HepG2 (cell line): Measurements from ENCODE around the gene POLL. TPM values are rescaled to one million over a fixed set of nuclear protein-coding genes. Genes with fewer than 3 reads are reported as not detected.

Experiments used
- ATAC-seq: fragments of 200-7000 bp; cut with Tn5 transposase; 3 replicates; pipeline ENCODE4 v1.9.1; 2020; ENCODE audit warnings: mild to moderate bottlenecking, moderate library complexity
- BruUV-seq: library from RNA; stranded (reverse); fragments of 400-500 nt; replicated peaks from 2 replicates; lab custom pipeline; 2021; lab: Mats Ljungman, UMichigan
- CTCF ChIA-PET: fragments of 300-600 bp; formaldehyde crosslinking; extraction: SDS; loops from one replicate; lab custom pipeline; 2021; ENCODE audit warnings: low total read pairs, inconsistent platforms, low intra/inter-chr PET ratio; lab: Yijun Ruan, JAX
- POLR2A ChIA-PET: fragments of 350-600 bp; sonication (Branson Sonifier 250); formaldehyde crosslinking; loops from one replicate; lab custom pipeline; 2020; ENCODE audit warnings: antibody characterized with exemption, inconsistent platforms; lab: Yijun Ruan, JAX
- DNase-seq: peaks from one replicate; pipeline ENCODE4 v3.0.0-alpha.2; 2015; ENCODE audit warnings: low spot score
- FAIRE-seq: peaks from 3 replicates; lab custom pipeline; 2011; peaks lifted over from hg19 to GRCh38; lab: Jason Lieb, UNC
- H2AFZ ChIP-seq: one replicate; pipeline ENCODE4 v1.6.1; 2011; ENCODE audit warnings: low read length, inconsistent platforms
- H3K27ac ChIP-seq: fragments of 300-600 bp; 3 replicates; pipeline ENCODE4 v1.8.0; 2011; ENCODE audit warnings: mixed run types, mild to moderate bottlenecking, mixed read lengths, low read length, inconsistent platforms; ENCODE audit not compliant: insufficient read depth; ENCODE audit errors: extremely low read length
- H3K27me3 ChIP-seq, 2 experiments: fragments of 200-600 bp in 1 of 2; 2 replicates in 1 of 2; 3 replicates in 1 of 2; pipeline versions ENCODE4 v1.6.0 to v1.8.0; 2011; ENCODE audit warnings: low read length in 2 of 2, mild to moderate bottlenecking in 2 of 2, moderate library complexity in 2 of 2, inconsistent platforms in 1 of 2; ENCODE audit not compliant: insufficient read depth in 2 of 2, control insufficient read depth in 1 of 2
- H3K36me3 ChIP-seq, 2 experiments: fragments of 200-600 bp in 1 of 2; replicated peaks in 1 of 2; 2 replicates in 1 of 2; 3 replicates in 1 of 2; pipeline versions ENCODE4 v1.5.1 to v1.8.0; 2011; ENCODE audit warnings: low read length in 2 of 2, inconsistent platforms in 1 of 2; ENCODE audit not compliant: insufficient read depth in 2 of 2, control insufficient read depth in 1 of 2
- H3K4me1 ChIP-seq: 2 replicates; pipeline ENCODE4 v1.5.1; 2012; ENCODE audit warnings: low read length, inconsistent platforms; ENCODE audit not compliant: insufficient read depth
- H3K4me2 ChIP-seq: 2 replicates; pipeline ENCODE4 v1.6.0; 2011; ENCODE audit warnings: low read depth, low read length, inconsistent platforms
- H3K4me3 ChIP-seq, 3 experiments: fragments of 200-600 bp in 1 of 3; sonication (generic), shearing (Covaris generic) in 1 of 3; replicated peaks in 1 of 3; 2 replicates each; pipeline ENCODE4 v1.5.1; 2011 to 2016; ENCODE audit warnings: low read length in 3 of 3, inconsistent platforms in 2 of 3, low read depth in 2 of 3, mild to moderate bottlenecking in 2 of 3, control low read depth in 1 of 3, mixed read lengths in 1 of 3; ENCODE audit not compliant: insufficient read depth in 1 of 3
- H3K79me2 ChIP-seq: one replicate; pipeline ENCODE4 v1.6.1; 2011; ENCODE audit warnings: low read length, inconsistent platforms; ENCODE audit not compliant: insufficient read depth
- H3K9ac ChIP-seq: 2 replicates; pipeline ENCODE4 v1.6.0; 2011; ENCODE audit warnings: mild to moderate bottlenecking, low read depth, low read length, inconsistent platforms; ENCODE audit not compliant: insufficient read depth
- H3K9me3 ChIP-seq: 2 replicates; pipeline ENCODE4 v1.5.1; 2012; ENCODE audit warnings: mild to moderate bottlenecking, low read length
- H4K20me1 ChIP-seq: 2 replicates; pipeline ENCODE4 v1.6.0; 2011; ENCODE audit warnings: inconsistent platforms, mild to moderate bottlenecking, low read length, moderate library complexity; ENCODE audit not compliant: insufficient read depth
- AGO2 ChIP-seq: fragments of 200-400 bp; formaldehyde crosslinking; optimal IDR thresholded peaks from 2 replicates; pipeline ENCODE3; 2017; ENCODE audit warnings: mild to moderate bottlenecking, low read depth, low read length, moderate library complexity
- FOSL2 ChIP-seq: sonication (generic); formaldehyde crosslinking; IDR thresholded peaks from 2 replicates; pipeline ENCODE4 v1.4.0; 2020; ENCODE audit warnings: missing genetic modification reagents
- FOXK1 ChIP-seq: sonication (generic); formaldehyde crosslinking; IDR thresholded peaks from 2 replicates; pipeline ENCODE4 v1.4.0; 2020; ENCODE audit warnings: low read depth, missing genetic modification reagents, borderline replicate concordance
- GPN1 ChIP-seq: sonication (generic); formaldehyde crosslinking; IDR thresholded peaks from 2 replicates; pipeline ENCODE4 v1.5.1; 2020; ENCODE audit warnings: missing genetic modification reagents, borderline replicate concordance
- RBM39 ChIP-seq: fragments of 200-400 bp; formaldehyde crosslinking; IDR thresholded peaks from one replicate; pipeline ENCODE4 v1.6.1; 2018; ENCODE audit warnings: antibody characterized with exemption, mild to moderate bottlenecking, low read depth, low read length; ENCODE audit not compliant: poor library complexity, severe bottlenecking
- RELA ChIP-seq: sonication (generic); formaldehyde crosslinking; IDR thresholded peaks from 2 replicates; pipeline ENCODE4 v1.4.0; 2020; ENCODE audit warnings: missing genetic modification reagents
- TCF7L2 ChIP-seq: IDR thresholded peaks from 2 replicates; pipeline ENCODE4 v1.6.1; 2011; ENCODE audit warnings: mild to moderate bottlenecking, low read depth, low read length, moderate library complexity
- ZMYM3 ChIP-seq: sonication (generic); formaldehyde crosslinking; IDR thresholded peaks from 2 replicates; pipeline ENCODE4 v1.5.1; 2020; ENCODE audit warnings: mild to moderate bottlenecking, missing genetic modification reagents
- ZNF616 ChIP-seq: sonication (generic); formaldehyde crosslinking; IDR thresholded peaks from 2 replicates; pipeline ENCODE4 v1.5.0; 2020; ENCODE audit warnings: low read depth, mild to moderate bottlenecking, missing genetic modification reagents
- WGBS: methylation state at CpG from one replicate; pipeline ENCODE4 v1.1.6; 2017; ENCODE audit warnings: low lambda C conversion rate; 5-methylcytosine and 5-hydroxymethylcytosine counted together
- in situ Hi-C: cut with HindIII; loops from 2 replicates; pipeline ENCODE4 v1.10.0; 2017; ENCODE audit warnings: low pct_unique_long_range_greater_than_20kb; ENCODE audit not compliant: extremely low pct_ligation_motif_present
- intact Hi-C: fragments of 100-400 bp; cut with micrococcal nuclease; formaldehyde crosslinking; loops from one replicate; pipeline ENCODE4 v1.10.0; 2022; ENCODE audit not compliant: unreplicated experiment
- polyA plus RNA-seq, 8 experiments: library from polyadenylated mRNA; depleted of rRNA in 3 of 8; stranded (reverse) in 7 of 8; unstranded in 1 of 8; fragments of >200 nt; fragmentation: Illumina TruSeq in 4 of 8; extraction: Trizol in 4 of 8; gene quantifications; 2 replicates each; pipeline versions ENCODE4 v1.2.1 to v1.2.3, GENCODE V29; 2011 to 2016; ENCODE audit warnings: low read depth in 4 of 8, missing spikeins in 1 of 8, mixed read lengths in 1 of 8; ENCODE audit not compliant: insufficient read depth in 1 of 8
- total RNA-seq, 5 experiments: library from RNA; depleted of rRNA; stranded (reverse); fragments of >200 nt; fragmentation: Illumina TruSeq; extraction: Trizol; gene quantifications; 2 replicates each; pipeline ENCODE4 v1.2.3, GENCODE V29; 2016; ENCODE audit warnings: low read depth in 1 of 5
- TF ChIP-seq, protein P1 (sequence below): sonication (generic); formaldehyde crosslinking; IDR thresholded peaks from 2 replicates; pipeline ENCODE4 v1.5.0; 2020; ENCODE audit warnings: mild to moderate bottlenecking, missing genetic modification reagents
- TF ChIP-seq, protein P2 (sequence below): sonication (generic); formaldehyde crosslinking; IDR thresholded peaks from 2 replicates; pipeline ENCODE4 v1.8.1; 2023; ENCODE audit warnings: mild to moderate bottlenecking, moderate library complexity, missing genetic modification reagents
- TF ChIP-seq, protein P3 (sequence below): sonication (generic); formaldehyde crosslinking; IDR thresholded peaks from 2 replicates; pipeline ENCODE4 v1.5.1; 2020; ENCODE audit warnings: missing genetic modification reagents, mild to moderate bottlenecking, borderline replicate concordance
- TF ChIP-seq, protein P4 (sequence below): sonication (generic); formaldehyde crosslinking; IDR thresholded peaks from 2 replicates; pipeline ENCODE4 v1.8.0; 2022; ENCODE audit warnings: mild to moderate bottlenecking, missing genetic modification reagents; ENCODE audit not compliant: insufficient replicate concordance

POLL gene
- total and polyA plus RNA-seq, 2 of the 13 experiments (the other 11 are each of a cell fraction or from before 2014, with no cell fraction given), result 13.8 to 19.1 TPM

DNA sequence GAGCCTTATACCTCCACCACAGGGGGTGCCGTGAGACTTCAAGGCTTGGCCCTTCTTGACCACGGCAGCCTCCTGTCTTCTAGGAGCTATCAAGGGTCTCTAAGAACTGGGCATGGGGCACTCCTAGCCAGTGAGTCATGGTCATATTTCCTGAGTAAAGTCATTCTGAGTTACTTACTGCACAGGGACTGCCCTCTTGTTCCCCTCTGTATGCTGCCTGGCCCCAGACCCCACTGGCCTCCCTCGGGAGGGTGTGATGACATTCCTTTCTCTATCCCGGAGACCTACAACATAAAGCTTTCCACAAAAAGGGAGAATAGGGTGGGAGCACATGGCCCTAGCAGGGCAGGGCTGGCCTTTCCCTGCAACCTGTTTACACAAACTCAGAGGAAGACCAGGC, 21.4 kb upstream of the POLL start:
- intact Hi-C loops, result no loop called here
- POLR2A ChIA-PET, result no interaction called here
- 100% methylated on average over 2 of the region's 4 CpGs for WGBS
- ATAC-seq, result no peak
- Histone ChIP-seq H3K9me3 (no peaks in the 10 kb centered on the region), H2AFZ (no peak overlapping the region)
- TF ChIP-seq FOXK1 (CRISPR knock-in tag) (no peak), AGO2 (no peak), RBM39 (no peak), RELA (CRISPR knock-in tag) (no peak), ZMYM3 (CRISPR knock-in tag) (no peak), GPN1 (CRISPR knock-in tag) (no peak), FOSL2 (CRISPR knock-in tag) (no peak), ZNF616 (CRISPR knock-in tag) (no peak), TCF7L2 (no peak)
- TF ChIP-seq, protein P1, sequence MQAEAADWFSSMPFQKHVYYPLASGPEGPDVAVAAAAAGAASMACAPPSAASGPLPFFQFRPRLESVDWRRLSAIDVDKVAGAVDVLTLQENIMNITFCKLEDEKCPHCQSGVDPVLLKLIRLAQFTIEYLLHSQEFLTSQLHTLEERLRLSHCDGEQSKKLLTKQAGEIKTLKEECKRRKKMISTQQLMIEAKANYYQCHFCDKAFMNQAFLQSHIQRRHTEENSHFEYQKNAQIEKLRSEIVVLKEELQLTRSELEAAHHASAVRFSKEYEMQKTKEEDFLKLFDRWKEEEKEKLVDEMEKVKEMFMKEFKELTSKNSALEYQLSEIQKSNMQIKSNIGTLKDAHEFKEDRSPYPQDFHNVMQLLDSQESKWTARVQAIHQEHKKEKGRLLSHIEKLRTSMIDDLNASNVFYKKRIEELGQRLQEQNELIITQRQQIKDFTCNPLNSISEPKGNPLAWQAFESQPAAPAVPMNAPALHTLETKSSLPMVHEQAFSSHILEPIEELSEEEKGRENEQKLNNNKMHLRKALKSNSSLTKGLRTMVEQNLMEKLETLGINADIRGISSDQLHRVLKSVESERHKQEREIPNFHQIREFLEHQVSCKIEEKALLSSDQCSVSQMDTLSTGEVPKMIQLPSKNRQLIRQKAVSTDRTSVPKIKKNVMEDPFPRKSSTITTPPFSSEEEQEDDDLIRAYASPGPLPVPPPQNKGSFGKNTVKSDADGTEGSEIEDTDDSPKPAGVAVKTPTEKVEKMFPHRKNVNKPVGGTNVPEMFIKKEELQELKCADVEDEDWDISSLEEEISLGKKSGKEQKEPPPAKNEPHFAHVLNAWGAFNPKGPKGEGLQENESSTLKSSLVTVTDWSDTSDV, result no peak
- TF ChIP-seq, protein P2, sequence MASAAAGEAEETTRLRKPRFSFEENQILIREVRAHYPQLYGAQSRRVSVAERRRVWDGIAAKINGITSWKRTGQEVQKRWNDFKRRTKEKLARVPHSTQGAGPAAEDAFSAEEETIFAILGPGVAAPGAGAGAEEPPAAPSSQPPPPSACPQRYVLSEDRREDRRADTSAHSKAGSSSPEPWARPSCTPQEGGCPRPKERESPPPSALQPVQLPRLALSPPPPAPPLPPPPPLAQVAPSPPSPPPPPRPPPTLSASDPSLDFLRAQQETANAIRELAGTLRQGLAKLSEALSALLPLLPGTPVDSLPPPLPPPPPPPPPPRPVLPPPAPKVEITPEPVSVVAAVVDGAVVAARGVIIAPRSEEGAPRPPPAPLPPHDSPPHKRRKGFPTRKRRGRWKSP (CRISPR knock-in tag), result no peak
- TF ChIP-seq, protein P3, sequence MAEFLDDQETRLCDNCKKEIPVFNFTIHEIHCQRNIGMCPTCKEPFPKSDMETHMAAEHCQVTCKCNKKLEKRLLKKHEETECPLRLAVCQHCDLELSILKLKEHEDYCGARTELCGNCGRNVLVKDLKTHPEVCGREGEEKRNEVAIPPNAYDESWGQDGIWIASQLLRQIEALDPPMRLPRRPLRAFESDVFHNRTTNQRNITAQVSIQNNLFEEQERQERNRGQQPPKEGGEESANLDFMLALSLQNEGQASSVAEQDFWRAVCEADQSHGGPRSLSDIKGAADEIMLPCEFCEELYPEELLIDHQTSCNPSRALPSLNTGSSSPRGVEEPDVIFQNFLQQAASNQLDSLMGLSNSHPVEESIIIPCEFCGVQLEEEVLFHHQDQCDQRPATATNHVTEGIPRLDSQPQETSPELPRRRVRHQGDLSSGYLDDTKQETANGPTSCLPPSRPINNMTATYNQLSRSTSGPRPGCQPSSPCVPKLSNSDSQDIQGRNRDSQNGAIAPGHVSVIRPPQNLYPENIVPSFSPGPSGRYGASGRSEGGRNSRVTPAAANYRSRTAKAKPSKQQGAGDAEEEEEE (CRISPR knock-in tag), result no peak
- TF ChIP-seq, protein P4, sequence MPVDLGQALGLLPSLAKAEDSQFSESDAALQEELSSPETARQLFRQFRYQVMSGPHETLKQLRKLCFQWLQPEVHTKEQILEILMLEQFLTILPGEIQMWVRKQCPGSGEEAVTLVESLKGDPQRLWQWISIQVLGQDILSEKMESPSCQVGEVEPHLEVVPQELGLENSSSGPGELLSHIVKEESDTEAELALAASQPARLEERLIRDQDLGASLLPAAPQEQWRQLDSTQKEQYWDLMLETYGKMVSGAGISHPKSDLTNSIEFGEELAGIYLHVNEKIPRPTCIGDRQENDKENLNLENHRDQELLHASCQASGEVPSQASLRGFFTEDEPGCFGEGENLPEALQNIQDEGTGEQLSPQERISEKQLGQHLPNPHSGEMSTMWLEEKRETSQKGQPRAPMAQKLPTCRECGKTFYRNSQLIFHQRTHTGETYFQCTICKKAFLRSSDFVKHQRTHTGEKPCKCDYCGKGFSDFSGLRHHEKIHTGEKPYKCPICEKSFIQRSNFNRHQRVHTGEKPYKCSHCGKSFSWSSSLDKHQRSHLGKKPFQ (CRISPR knock-in tag), result no peak
- TF ChIP-seq, all 625 proteins: peak for 0
- Histone ChIP-seq H3K27ac (no peak overlapping the region), H3K27me3 (no peaks in the 10 kb centered on the region), H3K36me3 (peaks cover 15 to 40% of the 10 kb centered on the region in 2 experiments), H3K4me2 (no peak overlapping the region), H3K79me2 (no peaks in the 10 kb centered on the region), H3K4me3 (no peak overlapping the region), H3K4me1 (peaks cover 9% of the 10 kb centered on the region; the same call in 1 of the 2 replicates), H3K9ac (no peak overlapping the region), H4K20me1 (no peaks in the 10 kb centered on the region)
- BruUV-seq, result no TSS peak
- in situ Hi-C loops, result no loop called here
- DNase-seq, result no peak
- no peak for FAIRE-seq
- CTCF ChIA-PET, result no interaction called here
